HepG2 (cell line): ENCODE data around the gene GMEB1. TPM values are rescaled to one million over a fixed set of nuclear protein-coding genes. Genes with fewer than 3 reads are reported as not detected.
A peak's percentile ranks its signal among the peaks of the same experiment; 100 is the strongest.

Experiments
- AKAP8 ChIP-seq: sonication (generic); formaldehyde crosslinking; IDR thresholded peaks from 2 replicates; pipeline ENCODE4 v1.5.1; 2020; ENCODE audit warnings: mild to moderate bottlenecking, missing genetic modification reagents
- ELF3 ChIP-seq: IDR thresholded peaks from 2 replicates; pipeline ENCODE4 v1.6.1; 2016; ENCODE audit warnings: missing genetic modification reagents, missing compliant biosample characterization
- FOXK2 ChIP-seq: fragments of 450-650 bp; IDR thresholded peaks from 2 replicates; pipeline ENCODE4 v1.6.1; 2016
- GPN1 ChIP-seq: sonication (generic); formaldehyde crosslinking; IDR thresholded peaks from 2 replicates; pipeline ENCODE4 v1.5.1; 2020; ENCODE audit warnings: missing genetic modification reagents, borderline replicate concordance
- HNRNPK ChIP-seq: fragments of 200-400 bp; formaldehyde crosslinking; IDR thresholded peaks from 2 replicates; pipeline ENCODE4 v1.6.1; 2018; ENCODE audit warnings: low read length, low read depth, moderate library complexity, mild to moderate bottlenecking; ENCODE audit not compliant: poor library complexity, severe bottlenecking
- JUN ChIP-seq: sonication (generic); formaldehyde crosslinking; IDR thresholded peaks from 2 replicates; pipeline ENCODE4 v1.4.0; 2020; ENCODE audit warnings: mild to moderate bottlenecking, missing genetic modification reagents
- KDM5B ChIP-seq: sonication (generic); formaldehyde crosslinking; IDR thresholded peaks from 2 replicates; pipeline ENCODE4 v1.4.0; 2020; ENCODE audit warnings: missing genetic modification reagents, mild to moderate bottlenecking, borderline replicate concordance
- KMT2B ChIP-seq: IDR thresholded peaks from 2 replicates; pipeline ENCODE4 v1.6.1; 2016; ENCODE audit warnings: missing genetic modification reagents, missing compliant biosample characterization
- MYC ChIP-seq: sonication (generic); formaldehyde crosslinking; IDR thresholded peaks from 2 replicates; pipeline ENCODE4 v1.9.0; 2021; ENCODE audit warnings: missing genetic modification reagents, borderline replicate concordance
- NFE2L2 ChIP-seq: fragments of 150-350 bp; IDR thresholded peaks from 2 replicates; pipeline ENCODE4 v1.6.1; 2014; ENCODE audit warnings: low read length
- SMAD1 ChIP-seq: sonication (generic); formaldehyde crosslinking; IDR thresholded peaks from 2 replicates; pipeline ENCODE4 v1.4.0; 2020; ENCODE audit warnings: missing genetic modification reagents, low read depth, mild to moderate bottlenecking, borderline replicate concordance
- ZBTB38 ChIP-seq: sonication (generic); formaldehyde crosslinking; IDR thresholded peaks from 2 replicates; pipeline ENCODE4 v1.5.1; 2020; ENCODE audit warnings: mild to moderate bottlenecking, missing genetic modification reagents
- ZNF124 ChIP-seq: sonication (generic); formaldehyde crosslinking; IDR thresholded peaks from 2 replicates; pipeline ENCODE4 v1.4.0; 2020; ENCODE audit warnings: missing genetic modification reagents
- ZNF263 ChIP-seq: sonication (generic); formaldehyde crosslinking; IDR thresholded peaks from 2 replicates; pipeline ENCODE4 v1.4.0; 2020; ENCODE audit warnings: missing genetic modification reagents
- ZNF547 ChIP-seq: sonication (generic); formaldehyde crosslinking; IDR thresholded peaks from 2 replicates; pipeline ENCODE4 v1.5.1; 2020; ENCODE audit warnings: mild to moderate bottlenecking, missing genetic modification reagents
- ZNF552 ChIP-seq: sonication (generic); formaldehyde crosslinking; IDR thresholded peaks from 2 replicates; pipeline ENCODE4 v1.9.0; 2022; ENCODE audit warnings: missing genetic modification reagents, mild to moderate bottlenecking, borderline replicate concordance
- ZNF777 ChIP-seq: sonication (generic); formaldehyde crosslinking; IDR thresholded peaks from 2 replicates; pipeline ENCODE4 v1.4.0; 2020; ENCODE audit warnings: missing genetic modification reagents
- ZSCAN25 ChIP-seq: sonication (generic); formaldehyde crosslinking; IDR thresholded peaks from 2 replicates; pipeline ENCODE4 v1.8.0; 2022; ENCODE audit warnings: mild to moderate bottlenecking, missing genetic modification reagents
- polyA plus RNA-seq, 8 experiments: library from polyadenylated mRNA; depleted of rRNA in 3 of 8; stranded (reverse) in 7 of 8; unstranded in 1 of 8; fragments of >200 nt; fragmentation: Illumina TruSeq in 4 of 8; extraction: Trizol in 4 of 8; gene quantifications; 2 replicates each; pipeline versions ENCODE4 v1.2.1 to v1.2.3, GENCODE V29; 2011 to 2016; ENCODE audit warnings: low read depth in 4 of 8, missing spikeins in 1 of 8, mixed read lengths in 1 of 8; ENCODE audit not compliant: insufficient read depth in 1 of 8
- total RNA-seq, 5 experiments: library from RNA; depleted of rRNA; stranded (reverse); fragments of >200 nt; fragmentation: Illumina TruSeq; extraction: Trizol; gene quantifications; 2 replicates each; pipeline ENCODE4 v1.2.3, GENCODE V29; 2016; ENCODE audit warnings: low read depth in 1 of 5
- TF ChIP-seq, protein P1 (sequence below): sonication (generic); formaldehyde crosslinking; IDR thresholded peaks from 2 replicates; pipeline ENCODE4 v1.4.0; 2020; ENCODE audit warnings: missing genetic modification reagents
- TF ChIP-seq, protein P2 (sequence below): IDR thresholded peaks from 2 replicates; pipeline ENCODE4 v1.6.1; 2016; ENCODE audit warnings: mild to moderate bottlenecking, missing biosample characterization, missing genetic modification reagents
- TF ChIP-seq, protein P3 (sequence below): IDR thresholded peaks from 2 replicates; pipeline ENCODE4 v1.6.1; 2016; ENCODE audit warnings: missing genetic modification reagents, missing compliant biosample characterization
- TF ChIP-seq, protein P4 (sequence below), 2 experiments: sonication (generic) in 1 of 2; formaldehyde crosslinking in 1 of 2; IDR thresholded peaks; 2 replicates each; pipeline versions ENCODE4 v1.5.1 to v1.6.1; 2011 to 2020; ENCODE audit warnings: borderline replicate concordance in 1 of 2, low read depth in 1 of 2, low read length in 1 of 2, mild to moderate bottlenecking in 1 of 2, missing genetic modification reagents in 1 of 2, moderate library complexity in 1 of 2
- TF ChIP-seq, protein P5 (sequence below): sonication (generic); formaldehyde crosslinking; IDR thresholded peaks from 2 replicates; pipeline ENCODE4 v1.4.0; 2020; ENCODE audit warnings: missing genetic modification reagents

The GMEB1 gene
- total and polyA plus RNA-seq, 2 of the 13 experiments (the other 11 are each of a cell fraction or from before 2014, with no cell fraction given) = 3.0 to 6.0 TPM

DNA sequence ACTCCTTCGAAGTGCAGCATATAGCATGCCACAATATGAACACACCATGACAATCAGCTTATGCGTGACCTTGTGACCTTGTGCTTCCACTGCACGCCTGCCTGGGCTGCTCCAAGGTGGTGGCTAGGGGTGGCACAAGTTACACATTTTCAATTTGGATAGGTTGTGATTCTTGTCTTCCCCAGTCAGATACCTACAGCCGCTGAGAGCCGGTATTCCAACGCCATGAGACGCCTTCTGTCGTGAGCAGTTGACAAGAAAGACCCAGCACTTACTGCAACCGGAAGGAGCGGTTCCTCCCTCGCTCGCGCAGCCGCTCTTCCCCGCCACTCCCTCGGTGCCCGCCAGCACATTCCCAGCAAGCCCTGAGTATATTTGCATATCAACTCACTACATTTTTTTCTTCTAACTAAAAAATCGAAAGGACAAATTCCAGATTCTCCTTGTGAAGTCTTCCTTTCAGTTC, 20.5 kb upstream of the GMEB1 start (continued):
- TF ChIP-seq NFE2L2 (no peak), JUN (CRISPR knock-in tag) (no peak), ELF3 (CRISPR knock-in tag) (no peak), AKAP8 (CRISPR knock-in tag) (no peak), ZNF547 (CRISPR knock-in tag) (0 out of 2 replicates have a peak, but pooled peaks have one; percentile 19), KDM5B (CRISPR knock-in tag) (peak; percentile 66; the same call in 1 of the 2 replicates), HNRNPK (no peak), ZBTB38 (CRISPR knock-in tag) (peak; percentile 71), GPN1 (CRISPR knock-in tag) (no peak), ZNF124 (CRISPR knock-in tag) (no peak), SMAD1 (CRISPR knock-in tag) (peak; percentile 58; the same call in 1 of the 2 replicates), ZSCAN25 (CRISPR knock-in tag) (no peak), ZNF777 (CRISPR knock-in tag) (no peak), KMT2B (CRISPR knock-in tag) (no peak), ZNF552 (CRISPR knock-in tag) (no peak), FOXK2 (no peak), MYC (CRISPR knock-in tag) (no peak), ZNF263 (no peak)
- TF ChIP-seq, protein P1, sequence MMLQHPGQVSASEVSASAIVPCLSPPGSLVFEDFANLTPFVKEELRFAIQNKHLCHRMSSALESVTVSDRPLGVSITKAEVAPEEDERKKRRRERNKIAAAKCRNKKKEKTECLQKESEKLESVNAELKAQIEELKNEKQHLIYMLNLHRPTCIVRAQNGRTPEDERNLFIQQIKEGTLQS = no peak
- TF ChIP-seq, protein P2, sequence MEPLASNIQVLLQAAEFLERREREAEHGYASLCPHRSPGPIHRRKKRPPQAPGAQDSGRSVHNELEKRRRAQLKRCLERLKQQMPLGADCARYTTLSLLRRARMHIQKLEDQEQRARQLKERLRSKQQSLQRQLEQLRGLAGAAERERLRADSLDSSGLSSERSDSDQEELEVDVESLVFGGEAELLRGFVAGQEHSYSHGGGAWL (CRISPR knock-in tag) = 0 out of 2 replicates have a peak, but pooled peaks have one; percentile 36
- TF ChIP-seq, protein P3, sequence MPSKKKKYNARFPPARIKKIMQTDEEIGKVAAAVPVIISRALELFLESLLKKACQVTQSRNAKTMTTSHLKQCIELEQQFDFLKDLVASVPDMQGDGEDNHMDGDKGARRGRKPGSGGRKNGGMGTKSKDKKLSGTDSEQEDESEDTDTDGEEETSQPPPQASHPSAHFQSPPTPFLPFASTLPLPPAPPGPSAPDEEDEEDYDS (CRISPR knock-in tag) = no peak
- TF ChIP-seq, protein P4, sequence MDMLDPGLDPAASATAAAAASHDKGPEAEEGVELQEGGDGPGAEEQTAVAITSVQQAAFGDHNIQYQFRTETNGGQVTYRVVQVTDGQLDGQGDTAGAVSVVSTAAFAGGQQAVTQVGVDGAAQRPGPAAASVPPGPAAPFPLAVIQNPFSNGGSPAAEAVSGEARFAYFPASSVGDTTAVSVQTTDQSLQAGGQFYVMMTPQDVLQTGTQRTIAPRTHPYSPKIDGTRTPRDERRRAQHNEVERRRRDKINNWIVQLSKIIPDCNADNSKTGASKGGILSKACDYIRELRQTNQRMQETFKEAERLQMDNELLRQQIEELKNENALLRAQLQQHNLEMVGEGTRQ (IDR thresholded peaks at IDR 0.05; ENCODE audit: low read depth, low read length) = no peak
- TF ChIP-seq, protein P4 (CRISPR knock-in tag; IDR thresholded peaks at IDR 0.05; ENCODE audit: borderline replicate concordance) = no peak
- TF ChIP-seq, protein P5, sequence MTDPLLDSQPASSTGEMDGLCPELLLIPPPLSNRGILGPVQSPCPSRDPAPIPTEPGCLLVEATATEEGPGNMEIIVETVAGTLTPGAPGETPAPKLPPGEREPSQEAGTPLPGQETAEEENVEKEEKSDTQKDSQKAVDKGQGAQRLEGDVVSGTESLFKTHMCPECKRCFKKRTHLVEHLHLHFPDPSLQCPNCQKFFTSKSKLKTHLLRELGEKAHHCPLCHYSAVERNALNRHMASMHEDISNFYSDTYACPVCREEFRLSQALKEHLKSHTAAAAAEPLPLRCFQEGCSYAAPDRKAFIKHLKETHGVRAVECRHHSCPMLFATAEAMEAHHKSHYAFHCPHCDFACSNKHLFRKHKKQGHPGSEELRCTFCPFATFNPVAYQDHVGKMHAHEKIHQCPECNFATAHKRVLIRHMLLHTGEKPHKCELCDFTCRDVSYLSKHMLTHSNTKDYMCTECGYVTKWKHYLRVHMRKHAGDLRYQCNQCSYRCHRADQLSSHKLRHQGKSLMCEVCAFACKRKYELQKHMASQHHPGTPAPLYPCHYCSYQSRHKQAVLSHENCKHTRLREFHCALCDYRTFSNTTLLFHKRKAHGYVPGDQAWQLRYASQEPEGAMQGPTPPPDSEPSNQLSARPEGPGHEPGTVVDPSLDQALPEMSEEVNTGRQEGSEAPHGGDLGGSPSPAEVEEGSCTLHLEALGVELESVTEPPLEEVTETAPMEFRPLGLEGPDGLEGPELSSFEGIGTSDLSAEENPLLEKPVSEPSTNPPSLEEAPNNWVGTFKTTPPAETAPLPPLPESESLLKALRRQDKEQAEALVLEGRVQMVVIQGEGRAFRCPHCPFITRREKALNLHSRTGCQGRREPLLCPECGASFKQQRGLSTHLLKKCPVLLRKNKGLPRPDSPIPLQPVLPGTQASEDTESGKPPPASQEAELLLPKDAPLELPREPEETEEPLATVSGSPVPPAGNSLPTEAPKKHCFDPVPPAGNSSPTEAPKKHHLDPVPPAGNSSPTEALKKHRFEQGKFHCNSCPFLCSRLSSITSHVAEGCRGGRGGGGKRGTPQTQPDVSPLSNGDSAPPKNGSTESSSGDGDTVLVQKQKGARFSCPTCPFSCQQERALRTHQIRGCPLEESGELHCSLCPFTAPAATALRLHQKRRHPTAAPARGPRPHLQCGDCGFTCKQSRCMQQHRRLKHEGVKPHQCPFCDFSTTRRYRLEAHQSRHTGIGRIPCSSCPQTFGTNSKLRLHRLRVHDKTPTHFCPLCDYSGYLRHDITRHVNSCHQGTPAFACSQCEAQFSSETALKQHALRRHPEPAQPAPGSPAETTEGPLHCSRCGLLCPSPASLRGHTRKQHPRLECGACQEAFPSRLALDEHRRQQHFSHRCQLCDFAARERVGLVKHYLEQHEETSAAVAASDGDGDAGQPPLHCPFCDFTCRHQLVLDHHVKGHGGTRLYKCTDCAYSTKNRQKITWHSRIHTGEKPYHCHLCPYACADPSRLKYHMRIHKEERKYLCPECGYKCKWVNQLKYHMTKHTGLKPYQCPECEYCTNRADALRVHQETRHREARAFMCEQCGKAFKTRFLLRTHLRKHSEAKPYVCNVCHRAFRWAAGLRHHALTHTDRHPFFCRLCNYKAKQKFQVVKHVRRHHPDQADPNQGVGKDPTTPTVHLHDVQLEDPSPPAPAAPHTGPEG (CRISPR knock-in tag) = no peak
